HepG2 (cell line): ENCODE data around the gene NISCH. TPM values are rescaled to one million over a fixed set of nuclear protein-coding genes. Genes with fewer than 3 reads are reported as not detected.

Experiments used
- ARID2 ChIP-seq: sonication (generic); formaldehyde crosslinking; IDR thresholded peaks from 2 replicates; pipeline ENCODE4 v1.8.1; 2022; ENCODE audit warnings: mild to moderate bottlenecking, missing genetic modification reagents, borderline replicate concordance
- CTCF ChIP-seq: sonication (generic); formaldehyde crosslinking; IDR thresholded peaks from 2 replicates; pipeline ENCODE4 v1.5.0; 2020; ENCODE audit warnings: mild to moderate bottlenecking, missing genetic modification reagents, moderate library complexity
- MYNN ChIP-seq: sonication (generic); formaldehyde crosslinking; IDR thresholded peaks from 2 replicates; pipeline ENCODE4 v1.4.0; 2020; ENCODE audit warnings: mild to moderate bottlenecking, low read depth, missing genetic modification reagents
- SPEN ChIP-seq: sonication (generic); formaldehyde crosslinking; IDR thresholded peaks from 2 replicates; pipeline ENCODE4 v1.5.1; 2020; ENCODE audit warnings: low read depth, mild to moderate bottlenecking, missing genetic modification reagents
- ZNF510 ChIP-seq: sonication (generic); formaldehyde crosslinking; IDR thresholded peaks from 2 replicates; pipeline ENCODE4 v1.4.0; 2020; ENCODE audit warnings: low read depth, mild to moderate bottlenecking, missing genetic modification reagents
- ZNF766 ChIP-seq: sonication (generic); formaldehyde crosslinking; IDR thresholded peaks from 2 replicates; pipeline ENCODE4 v1.5.0; 2020; ENCODE audit warnings: missing genetic modification reagents, borderline replicate concordance
- ZSCAN25 ChIP-seq: sonication (generic); formaldehyde crosslinking; IDR thresholded peaks from 2 replicates; pipeline ENCODE4 v1.8.0; 2022; ENCODE audit warnings: mild to moderate bottlenecking, missing genetic modification reagents
- polyA plus RNA-seq, 8 experiments: library from polyadenylated mRNA; depleted of rRNA in 3 of 8; stranded (reverse) in 7 of 8; unstranded in 1 of 8; fragments of >200 nt; fragmentation: Illumina TruSeq in 4 of 8; extraction: Trizol in 4 of 8; gene quantifications; 2 replicates each; pipeline versions ENCODE4 v1.2.1 to v1.2.3, GENCODE V29; 2011 to 2016; ENCODE audit warnings: low read depth in 4 of 8, missing spikeins in 1 of 8, mixed read lengths in 1 of 8; ENCODE audit not compliant: insufficient read depth in 1 of 8
- total RNA-seq, 5 experiments: library from RNA; depleted of rRNA; stranded (reverse); fragments of >200 nt; fragmentation: Illumina TruSeq; extraction: Trizol; gene quantifications; 2 replicates each; pipeline ENCODE4 v1.2.3, GENCODE V29; 2016; ENCODE audit warnings: low read depth in 1 of 5
- TF ChIP-seq, protein P1 (sequence below): sonication (generic); formaldehyde crosslinking; IDR thresholded peaks from 2 replicates; pipeline ENCODE4 v1.4.0; 2020; ENCODE audit warnings: low read depth, missing genetic modification reagents
- TF ChIP-seq, protein P2 (sequence below): IDR thresholded peaks from 2 replicates; pipeline ENCODE4 v1.6.1; 2016; ENCODE audit warnings: control low read depth
- TF ChIP-seq, protein P3 (sequence below), 2 experiments: fragments of 450-650 bp in 1 of 2; sonication (generic) in 1 of 2; formaldehyde crosslinking in 1 of 2; IDR thresholded peaks; 2 replicates each; pipeline versions ENCODE4 v1.6.1 to v1.8.0; 2016 to 2022; ENCODE audit warnings: antibody characterized with exemption in 1 of 2, mild to moderate bottlenecking in 1 of 2, missing genetic modification reagents in 1 of 2

The NISCH gene
- total and polyA plus RNA-seq, 2 of the 13 experiments (the other 11 are each of a cell fraction or from before 2014, with no cell fraction given) = 27.0 to 47.6 TPM

GRCh38 chr3:52533623-52534280, 78.3 kb downstream of the NISCH start, which contains the start of gene NT5DC2 (continued):
- TF ChIP-seq CTCF (peak; percentile 59), ZNF510 (no peak), ZSCAN25 (CRISPR knock-in tag) (no peak), MYNN (CRISPR knock-in tag) (no peak), ARID2 (CRISPR knock-in tag) (no peak), SPEN (peak; percentile 55; the same call in 1 of the 2 replicates), ZNF766 (no peak)
- TF ChIP-seq, protein P1, sequence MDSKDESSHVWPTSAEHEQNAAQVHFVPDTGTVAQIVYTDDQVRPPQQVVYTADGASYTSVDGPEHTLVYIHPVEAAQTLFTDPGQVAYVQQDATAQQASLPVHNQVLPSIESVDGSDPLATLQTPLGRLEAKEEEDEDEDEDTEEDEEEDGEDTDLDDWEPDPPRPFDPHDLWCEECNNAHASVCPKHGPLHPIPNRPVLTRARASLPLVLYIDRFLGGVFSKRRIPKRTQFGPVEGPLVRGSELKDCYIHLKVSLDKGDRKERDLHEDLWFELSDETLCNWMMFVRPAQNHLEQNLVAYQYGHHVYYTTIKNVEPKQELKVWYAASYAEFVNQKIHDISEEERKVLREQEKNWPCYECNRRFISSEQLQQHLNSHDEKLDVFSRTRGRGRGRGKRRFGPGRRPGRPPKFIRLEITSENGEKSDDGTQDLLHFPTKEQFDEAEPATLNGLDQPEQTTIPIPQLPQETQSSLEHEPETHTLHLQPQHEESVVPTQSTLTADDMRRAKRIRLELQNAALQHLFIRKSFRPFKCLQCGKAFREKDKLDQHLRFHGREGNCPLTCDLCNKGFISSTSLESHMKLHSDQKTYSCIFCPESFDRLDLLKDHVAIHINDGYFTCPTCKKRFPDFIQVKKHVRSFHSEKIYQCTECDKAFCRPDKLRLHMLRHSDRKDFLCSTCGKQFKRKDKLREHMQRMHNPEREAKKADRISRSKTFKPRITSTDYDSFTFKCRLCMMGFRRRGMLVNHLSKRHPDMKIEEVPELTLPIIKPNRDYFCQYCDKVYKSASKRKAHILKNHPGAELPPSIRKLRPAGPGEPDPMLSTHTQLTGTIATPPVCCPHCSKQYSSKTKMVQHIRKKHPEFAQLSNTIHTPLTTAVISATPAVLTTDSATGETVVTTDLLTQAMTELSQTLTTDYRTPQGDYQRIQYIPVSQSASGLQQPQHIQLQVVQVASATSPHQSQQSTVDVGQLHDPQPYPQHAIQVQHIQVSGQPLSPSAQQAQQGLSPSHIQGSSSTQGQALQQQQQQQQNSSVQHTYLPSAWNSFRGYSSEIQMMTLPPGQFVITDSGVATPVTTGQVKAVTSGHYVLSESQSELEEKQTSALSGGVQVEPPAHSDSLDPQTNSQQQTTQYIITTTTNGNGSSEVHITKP (CRISPR knock-in tag) = no peak
- TF ChIP-seq, protein P2, sequence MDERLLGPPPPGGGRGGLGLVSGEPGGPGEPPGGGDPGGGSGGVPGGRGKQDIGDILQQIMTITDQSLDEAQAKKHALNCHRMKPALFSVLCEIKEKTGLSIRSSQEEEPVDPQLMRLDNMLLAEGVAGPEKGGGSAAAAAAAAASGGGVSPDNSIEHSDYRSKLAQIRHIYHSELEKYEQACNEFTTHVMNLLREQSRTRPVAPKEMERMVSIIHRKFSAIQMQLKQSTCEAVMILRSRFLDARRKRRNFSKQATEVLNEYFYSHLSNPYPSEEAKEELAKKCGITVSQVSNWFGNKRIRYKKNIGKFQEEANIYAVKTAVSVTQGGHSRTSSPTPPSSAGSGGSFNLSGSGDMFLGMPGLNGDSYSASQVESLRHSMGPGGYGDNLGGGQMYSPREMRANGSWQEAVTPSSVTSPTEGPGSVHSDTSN (CRISPR knock-in tag) = no peak
- TF ChIP-seq, protein P3, sequence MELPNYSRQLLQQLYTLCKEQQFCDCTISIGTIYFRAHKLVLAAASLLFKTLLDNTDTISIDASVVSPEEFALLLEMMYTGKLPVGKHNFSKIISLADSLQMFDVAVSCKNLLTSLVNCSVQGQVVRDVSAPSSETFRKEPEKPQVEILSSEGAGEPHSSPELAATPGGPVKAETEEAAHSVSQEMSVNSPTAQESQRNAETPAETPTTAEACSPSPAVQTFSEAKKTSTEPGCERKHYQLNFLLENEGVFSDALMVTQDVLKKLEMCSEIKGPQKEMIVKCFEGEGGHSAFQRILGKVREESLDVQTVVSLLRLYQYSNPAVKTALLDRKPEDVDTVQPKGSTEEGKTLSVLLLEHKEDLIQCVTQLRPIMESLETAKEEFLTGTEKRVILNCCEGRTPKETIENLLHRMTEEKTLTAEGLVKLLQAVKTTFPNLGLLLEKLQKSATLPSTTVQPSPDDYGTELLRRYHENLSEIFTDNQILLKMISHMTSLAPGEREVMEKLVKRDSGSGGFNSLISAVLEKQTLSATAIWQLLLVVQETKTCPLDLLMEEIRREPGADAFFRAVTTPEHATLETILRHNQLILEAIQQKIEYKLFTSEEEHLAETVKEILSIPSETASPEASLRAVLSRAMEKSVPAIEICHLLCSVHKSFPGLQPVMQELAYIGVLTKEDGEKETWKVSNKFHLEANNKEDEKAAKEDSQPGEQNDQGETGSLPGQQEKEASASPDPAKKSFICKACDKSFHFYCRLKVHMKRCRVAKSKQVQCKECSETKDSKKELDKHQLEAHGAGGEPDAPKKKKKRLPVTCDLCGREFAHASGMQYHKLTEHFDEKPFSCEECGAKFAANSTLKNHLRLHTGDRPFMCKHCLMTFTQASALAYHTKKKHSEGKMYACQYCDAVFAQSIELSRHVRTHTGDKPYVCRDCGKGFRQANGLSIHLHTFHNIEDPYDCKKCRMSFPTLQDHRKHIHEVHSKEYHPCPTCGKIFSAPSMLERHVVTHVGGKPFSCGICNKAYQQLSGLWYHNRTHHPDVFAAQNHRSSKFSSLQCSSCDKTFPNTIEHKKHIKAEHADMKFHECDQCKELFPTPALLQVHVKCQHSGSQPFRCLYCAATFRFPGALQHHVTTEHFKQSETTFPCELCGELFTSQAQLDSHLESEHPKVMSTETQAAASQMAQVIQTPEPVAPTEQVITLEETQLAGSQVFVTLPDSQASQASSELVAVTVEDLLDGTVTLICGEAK (IDR thresholded peaks at IDR 0.05) = no peak
- TF ChIP-seq, protein P3 (CRISPR knock-in tag; IDR thresholded peaks at IDR 0.05) = no peak
